Measurements from ENCODE around the gene TEX38.
"Not testable (repeated sequence)": the region's sequence is repeated elsewhere in the genome, so short reads cannot be mapped to it uniquely, and the experiment has no call there.

The TEX38 gene

GRCh38 chr1:46656643-46657042 is 15.0 kb upstream of the TEX38 start:
- no peak for DNase-seq

- DNase-seq = no peak
Measured at GRCh38 chr1:46657775-46658174, 13.9 kb upstream of the TEX38 start.

- no peak for DNase-seq
Measured at GRCh38 chr1:46659307-46659870, 12.3 kb upstream of the TEX38 start.

- not testable (repeated sequence) for DNase-seq
Measured at GRCh38 chr1:46660116-46660515, 11.5 kb upstream of the TEX38 start.

- DNase-seq = not testable (repeated sequence)
Measured at GRCh38 chr1:46662919-46663318, 8.7 kb upstream of the TEX38 start.

- DNase-seq = no peak
Measured at GRCh38 chr1:46665983-46666382, 5.7 kb upstream of the TEX38 start.

GRCh38 chr1:46667782-46668760 is 3.6 kb upstream of the TEX38 start, which contains the start of gene ATPAF1:
TSS of gene ATPAF1 (minus strand) at chr1:46668364. CDS start at chr1:46668322, 42 bp downstream.
- peak; percentile 70 for DNase-seq

GRCh38 chr1:46670134-46670533 is 1.5 kb upstream of the TEX38 start:
- DNase-seq = no peak

GRCh38 chr1:46672696-46673095 is 1.0 kb downstream of the TEX38 start:
- no peak for DNase-seq

GRCh38 chr1:46673749-46674182 is 2.1 kb downstream of the TEX38 start:
- DNase-seq = peak; percentile 9

- DNase-seq = no peak
Measured at GRCh38 chr1:46675549-46676314, 4.1 kb downstream of the TEX38 start.

- no peak for DNase-seq
Measured at GRCh38 chr1:46676531-46676930, 4.9 kb downstream of the TEX38 start.

GRCh38 chr1:46677339-46677738 is 5.7 kb downstream of the TEX38 start:
- DNase-seq = no peak

GRCh38 chr1:46679789-46680573 is 8.3 kb downstream of the TEX38 start:
- no peak for DNase-seq

- no peak for DNase-seq
Measured at GRCh38 chr1:46681333-46682034, 9.8 kb downstream of the TEX38 start.

- DNase-seq = no peak
Measured at GRCh38 chr1:46682064-46682463, 10.4 kb downstream of the TEX38 start.

- no peak for DNase-seq
Measured at GRCh38 chr1:46684670-46685069, 13.0 kb downstream of the TEX38 start.

- no peak for DNase-seq
Measured at GRCh38 chr1:46686255-46686654, 14.6 kb downstream of the TEX38 start.

- DNase-seq = no peak
Measured at GRCh38 chr1:46687093-46687659, 15.5 kb downstream of the TEX38 start.

GRCh38 chr1:46687921-46688509 is 16.4 kb downstream of the TEX38 start:
- DNase-seq = no peak

- no peak for DNase-seq
Measured at GRCh38 chr1:46689356-46689755, 17.7 kb downstream of the TEX38 start.

All from CD4-positive, alpha-beta T cell treated with Interleukin-17A for 4 hours (primary cell).